Stimulated activated CD4-positive, alpha-beta T cell treated with anti-CD3 and anti-CD28 coated beads, Interleukin-2, amount 100 ng/mL, for 24 hours (primary cell): ENCODE measurements around the gene CLDN9.

Experiments
- DNase-seq, 2 donors: peaks; one replicate each; pipeline ENCODE4 v3.0.0-alpha.2; 2020

Gene CLDN9, protein sequence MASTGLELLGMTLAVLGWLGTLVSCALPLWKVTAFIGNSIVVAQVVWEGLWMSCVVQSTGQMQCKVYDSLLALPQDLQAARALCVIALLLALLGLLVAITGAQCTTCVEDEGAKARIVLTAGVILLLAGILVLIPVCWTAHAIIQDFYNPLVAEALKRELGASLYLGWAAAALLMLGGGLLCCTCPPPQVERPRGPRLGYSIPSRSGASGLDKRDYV

DNA sequence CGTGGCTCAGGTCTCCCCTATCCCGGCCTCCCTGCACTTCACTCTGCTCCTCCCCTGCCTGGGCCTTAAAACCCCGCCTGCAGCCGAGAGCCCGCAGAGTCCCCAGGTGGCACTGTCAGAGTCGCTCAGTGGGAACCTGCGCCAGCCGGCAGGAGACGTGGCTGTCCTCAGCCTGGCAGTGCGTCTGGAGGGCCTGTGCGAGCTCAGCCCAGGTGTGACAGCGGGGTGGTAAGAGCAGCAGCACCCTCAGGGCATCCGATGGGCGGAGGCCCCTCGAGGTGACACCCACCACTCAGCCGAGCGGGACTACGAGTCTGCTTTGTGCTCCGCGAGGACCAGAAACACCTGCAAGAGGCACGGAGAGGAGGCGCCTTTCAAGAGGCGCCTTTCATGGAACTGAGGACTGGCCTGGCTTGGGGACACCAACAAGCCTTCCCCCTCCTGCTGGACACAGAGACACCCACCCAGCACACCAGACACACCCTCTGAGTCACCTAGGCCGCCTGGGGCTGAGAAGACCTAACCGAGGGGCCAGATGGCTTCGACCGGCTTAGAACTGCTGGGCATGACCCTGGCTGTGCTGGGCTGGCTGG lies at the start of gene CLDN9:
Gene CLDN9, plus strand, starts transcription at position 96 of the 593 bp plus-strand sequence. Its CDS starts 440 bp downstream, at position 536.
- no peak for DNase-seq

DNA sequence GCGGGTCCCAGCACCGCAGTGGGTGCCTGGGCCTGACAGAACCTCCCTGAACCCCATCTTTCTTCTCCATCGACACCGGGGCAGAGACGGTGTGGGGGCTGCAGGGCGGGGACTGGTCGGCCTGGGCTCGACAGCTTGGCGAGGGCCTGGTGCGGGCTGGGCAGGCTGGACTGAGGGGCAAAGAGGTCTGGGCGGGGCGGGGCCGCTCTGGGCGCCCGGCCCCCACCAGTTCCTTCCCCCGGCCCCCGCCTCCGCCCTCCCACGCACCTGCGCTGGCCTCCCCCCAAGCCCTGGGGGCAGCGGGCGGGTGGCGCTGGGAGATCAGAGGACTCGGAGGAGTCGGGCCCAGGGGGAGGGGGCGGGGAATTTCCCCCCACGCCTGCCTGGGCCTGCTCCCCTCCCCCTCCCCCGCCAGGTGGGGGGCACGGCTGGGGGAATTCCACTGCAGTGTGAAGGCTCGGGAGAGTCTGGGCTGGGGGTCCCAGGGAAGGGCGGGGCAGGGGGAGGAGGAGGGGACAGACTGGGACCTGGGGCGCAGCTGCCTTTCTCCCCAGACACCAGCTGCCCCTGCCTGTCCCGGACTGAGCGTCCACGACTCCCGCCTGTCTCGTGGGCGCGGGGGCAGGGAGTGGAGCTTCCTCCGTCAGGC lies 49.5 kb upstream of the CLDN9 start:
- peak in 1 of 2 donors; percentile 23 for DNase-seq

DNA sequence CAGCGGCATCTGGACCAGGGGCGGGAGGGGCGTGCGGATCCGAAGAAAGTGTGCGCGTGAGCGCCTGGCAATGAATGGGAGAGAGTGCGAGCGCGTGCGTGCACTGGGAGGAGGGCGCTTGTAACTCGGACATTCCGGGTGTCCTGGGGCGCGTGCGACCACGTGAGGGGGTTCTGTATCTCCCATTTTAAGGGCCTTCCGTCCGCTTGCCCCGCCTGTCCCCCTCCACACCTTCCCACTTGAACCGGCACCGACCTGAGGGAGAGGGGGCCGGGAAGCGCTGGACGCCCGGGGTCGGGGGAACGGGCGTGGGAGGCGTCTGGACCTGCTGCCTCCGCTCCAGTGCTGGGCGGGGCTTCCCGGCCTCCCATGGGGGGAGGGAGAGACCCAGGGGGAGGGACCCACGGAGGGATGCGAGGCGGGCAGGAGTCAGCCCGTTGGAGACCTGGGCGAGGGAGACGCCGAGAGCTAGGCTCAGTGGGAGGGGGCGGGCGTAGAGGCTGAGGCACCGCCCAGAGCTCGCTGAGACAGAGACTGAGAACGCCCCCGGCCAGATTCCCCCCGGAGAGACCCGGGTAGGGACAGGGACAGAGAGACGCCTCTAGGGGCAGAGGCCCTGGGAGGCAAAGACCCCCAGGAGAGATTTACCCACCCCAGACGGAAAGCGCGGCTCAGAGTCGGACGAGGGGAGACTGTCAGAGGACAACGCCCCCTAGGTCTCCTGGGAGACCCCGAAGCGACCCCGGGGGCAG lies 48.8 kb upstream of the CLDN9 start, which contains the start of gene KREMEN2:
Gene KREMEN2, plus strand, starts transcription at position 553 of the 752 bp plus-strand sequence. CDS start 246 bp downstream, outside the sequence.
- peak; percentile 51 to 61 for DNase-seq

DNA sequence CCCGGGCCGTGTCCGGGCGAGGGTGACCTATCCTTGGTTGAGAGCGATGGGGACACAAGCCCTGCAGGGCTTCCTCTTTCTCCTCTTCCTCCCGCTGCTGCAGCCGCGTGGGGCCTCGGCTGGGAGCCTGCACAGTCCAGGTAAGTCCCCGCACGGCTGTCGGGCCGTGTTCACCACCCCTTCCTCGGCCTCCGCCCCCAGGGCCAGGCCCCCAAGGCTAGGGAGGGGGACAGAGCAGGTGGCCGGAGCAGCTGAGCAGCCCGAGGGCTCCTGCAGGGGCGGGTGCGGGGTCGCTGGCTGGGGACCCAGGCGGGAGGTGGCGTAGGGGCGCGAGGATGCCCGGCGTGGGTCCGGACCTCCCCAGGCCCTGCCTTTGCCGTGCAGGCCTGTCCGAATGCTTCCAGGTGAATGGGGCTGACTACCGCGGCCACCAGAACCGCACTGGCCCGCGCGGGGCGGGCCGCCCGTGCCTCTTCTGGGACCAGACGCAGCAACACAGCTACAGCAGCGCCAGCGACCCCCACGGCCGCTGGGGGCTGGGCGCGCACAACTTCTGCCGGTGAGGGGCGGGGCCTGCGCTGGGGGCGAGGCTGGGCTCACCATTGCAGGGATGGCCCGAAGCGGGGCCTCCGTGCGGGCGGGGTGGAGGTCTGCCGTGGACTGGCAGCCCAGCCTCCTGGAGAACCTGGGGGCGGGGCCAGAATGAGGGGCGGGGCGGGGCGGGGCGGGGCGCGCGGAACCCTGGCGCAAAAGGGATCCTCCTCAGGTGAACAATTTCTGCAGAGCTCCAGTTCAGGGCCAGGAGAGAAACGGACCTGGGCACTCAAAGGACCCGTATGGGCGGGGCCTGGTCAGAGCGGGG lies 48.0 kb upstream of the CLDN9 start:
- DNase-seq = peak; percentile 62 to 75

DNA sequence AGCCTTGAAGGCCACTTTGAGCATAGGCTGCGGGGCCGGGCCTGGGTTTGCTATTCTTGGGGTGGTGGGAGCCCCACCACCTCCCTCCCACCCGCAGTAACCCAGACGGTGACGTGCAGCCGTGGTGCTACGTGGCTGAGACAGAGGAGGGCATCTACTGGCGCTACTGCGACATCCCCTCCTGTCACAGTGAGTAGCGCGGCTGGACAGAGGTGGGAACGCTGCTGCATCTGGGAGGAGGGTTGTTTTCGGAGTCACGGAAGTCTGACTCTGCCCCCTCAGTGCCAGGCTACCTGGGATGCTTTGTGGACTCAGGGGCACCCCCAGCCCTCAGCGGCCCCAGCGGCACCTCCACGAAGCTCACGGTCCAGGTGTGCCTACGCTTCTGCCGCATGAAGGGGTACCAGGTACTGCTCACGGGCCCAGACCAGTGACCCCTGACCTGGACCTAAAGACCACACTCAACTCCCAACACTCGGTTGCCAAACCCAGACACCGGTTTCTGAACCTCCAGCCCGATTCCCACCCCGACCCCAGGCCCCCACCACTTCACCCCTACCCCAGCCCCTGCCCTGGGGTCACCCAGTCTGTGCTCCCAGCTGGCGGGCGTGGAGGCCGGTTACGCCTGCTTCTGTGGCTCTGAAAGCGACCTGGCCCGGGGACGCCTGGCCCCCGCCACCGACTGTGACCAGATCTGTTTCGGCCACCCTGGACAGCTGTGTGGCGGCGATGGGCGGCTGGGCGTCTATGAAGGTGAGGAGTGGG lies 46.5 kb upstream of the CLDN9 start:
- no peak for DNase-seq

DNA sequence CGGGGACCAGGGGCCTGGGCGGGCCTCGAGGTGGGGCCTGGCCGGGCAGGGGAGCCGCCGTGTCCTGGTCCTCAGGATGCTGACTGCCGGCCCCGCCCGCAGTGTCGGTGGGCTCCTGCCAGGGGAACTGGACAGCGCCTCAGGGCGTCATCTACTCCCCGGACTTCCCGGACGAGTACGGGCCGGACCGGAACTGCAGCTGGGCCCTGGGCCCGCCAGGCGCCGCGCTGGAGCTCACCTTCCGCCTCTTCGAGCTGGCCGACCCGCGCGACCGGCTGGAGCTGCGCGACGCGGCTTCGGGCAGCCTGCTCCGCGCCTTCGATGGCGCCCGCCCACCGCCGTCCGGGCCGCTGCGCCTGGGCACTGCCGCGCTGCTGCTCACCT lies 45.9 kb upstream of the CLDN9 start:
- DNase-seq = no peak

DNA sequence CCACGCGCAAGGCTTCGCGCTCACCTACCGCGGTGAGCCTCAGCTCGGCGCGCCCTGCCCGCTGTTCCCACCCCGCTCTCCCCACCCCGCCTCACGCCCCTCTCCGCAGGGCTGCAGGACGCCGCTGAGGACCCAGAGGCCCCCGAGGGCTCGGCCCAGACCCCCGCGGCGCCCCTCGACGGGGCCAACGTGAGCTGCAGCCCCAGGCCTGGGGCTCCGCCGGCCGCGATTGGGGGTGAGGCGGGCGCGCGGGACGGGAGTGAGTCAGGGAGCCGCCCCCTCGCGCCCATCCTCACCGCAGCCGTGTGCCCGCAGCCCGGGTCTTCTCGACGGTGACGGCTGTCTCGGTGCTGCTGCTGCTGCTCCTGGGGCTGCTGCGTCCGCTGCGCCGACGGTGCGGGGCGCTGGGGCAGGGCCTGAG lies 45.5 kb upstream of the CLDN9 start:
- DNase-seq = no peak

DNA sequence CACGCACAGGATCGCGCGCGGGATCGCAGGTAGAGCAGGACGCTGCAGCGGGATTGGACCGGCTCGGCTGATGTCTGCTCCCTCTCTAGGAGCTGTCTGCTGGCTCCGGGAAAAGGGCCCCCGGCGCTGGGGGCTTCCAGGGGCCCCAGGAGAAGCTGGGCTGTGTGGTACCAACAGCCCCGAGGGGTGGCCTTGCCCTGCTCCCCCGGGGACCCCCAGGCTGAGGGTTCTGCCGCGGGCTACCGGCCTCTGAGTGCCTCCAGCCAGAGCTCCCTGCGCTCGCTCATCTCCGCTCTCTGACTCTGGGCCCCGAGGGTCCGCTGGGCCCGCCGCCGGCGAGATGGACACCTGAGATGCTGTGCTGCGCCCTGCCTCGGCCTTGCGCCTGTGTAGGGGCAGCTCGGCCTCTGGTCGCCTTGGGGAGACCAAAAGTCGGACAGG lies 45.0 kb upstream of the CLDN9 start:
- DNase-seq = no peak

DNA sequence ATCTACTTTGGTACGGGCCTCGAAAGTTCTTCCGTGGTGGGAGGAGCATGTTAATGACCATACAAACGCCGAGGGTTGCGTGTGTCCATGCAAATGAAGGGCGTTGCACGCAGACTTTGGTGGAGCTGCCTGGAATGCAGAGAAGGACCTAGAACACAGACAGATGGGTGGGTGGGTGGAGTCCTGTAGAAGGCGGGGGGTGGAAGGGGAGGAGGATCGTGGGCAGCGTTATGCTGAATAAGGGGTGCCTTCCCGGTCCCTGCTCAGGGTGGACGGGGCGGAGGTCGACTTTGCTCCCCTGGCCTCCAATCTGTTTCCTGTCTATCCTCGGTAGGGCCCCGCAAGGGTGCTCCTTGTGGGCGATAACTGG lies 44.4 kb upstream of the CLDN9 start:
- DNase-seq = no peak

DNA sequence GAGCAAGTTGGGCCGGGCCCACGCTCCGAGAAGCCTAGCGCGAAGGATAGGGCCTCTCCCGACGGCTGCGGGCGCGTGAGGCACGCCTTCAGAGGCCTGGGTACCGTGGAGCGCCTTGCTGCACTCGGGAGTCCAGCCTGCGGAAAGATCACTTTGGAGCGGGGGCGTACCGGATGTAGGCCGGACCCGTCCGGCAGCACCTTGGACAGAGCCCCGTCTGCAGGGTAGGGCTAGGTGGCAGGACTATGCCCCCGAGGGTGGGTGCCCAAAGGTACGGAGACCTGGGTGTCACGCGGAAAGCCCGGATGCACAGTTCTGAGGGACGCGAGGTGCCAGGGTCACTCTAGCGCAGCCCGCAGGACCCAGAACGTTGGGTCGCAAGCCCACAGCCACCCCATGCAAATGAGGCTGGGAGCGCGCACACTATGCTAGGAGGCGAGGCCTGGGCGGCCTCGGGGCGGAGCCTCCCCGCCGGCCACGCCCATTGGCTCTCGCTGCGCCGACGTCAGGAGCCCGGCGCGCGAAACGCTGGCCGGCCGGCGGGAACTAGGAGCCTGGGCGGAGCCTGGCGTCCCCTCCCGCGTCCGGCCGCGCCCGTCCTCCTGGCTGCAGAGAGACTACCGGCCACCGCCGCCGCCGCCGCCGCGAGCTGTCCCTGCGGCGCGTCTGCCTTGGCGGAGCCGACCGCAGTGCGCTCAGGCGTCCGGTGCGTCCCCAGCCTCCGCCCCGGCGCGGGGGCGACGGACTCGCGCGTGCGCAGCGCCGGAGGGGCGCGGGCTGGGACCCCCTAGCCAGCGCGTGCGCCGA lies 43.8 kb upstream of the CLDN9 start, which contains the start of gene PAQR4:
Gene PAQR4, plus strand, starts transcription at position 611 of the 807 bp plus-strand sequence. CDS start 327 bp downstream, outside the sequence.
- DNase-seq = peak; percentile 77 to 89

DNA sequence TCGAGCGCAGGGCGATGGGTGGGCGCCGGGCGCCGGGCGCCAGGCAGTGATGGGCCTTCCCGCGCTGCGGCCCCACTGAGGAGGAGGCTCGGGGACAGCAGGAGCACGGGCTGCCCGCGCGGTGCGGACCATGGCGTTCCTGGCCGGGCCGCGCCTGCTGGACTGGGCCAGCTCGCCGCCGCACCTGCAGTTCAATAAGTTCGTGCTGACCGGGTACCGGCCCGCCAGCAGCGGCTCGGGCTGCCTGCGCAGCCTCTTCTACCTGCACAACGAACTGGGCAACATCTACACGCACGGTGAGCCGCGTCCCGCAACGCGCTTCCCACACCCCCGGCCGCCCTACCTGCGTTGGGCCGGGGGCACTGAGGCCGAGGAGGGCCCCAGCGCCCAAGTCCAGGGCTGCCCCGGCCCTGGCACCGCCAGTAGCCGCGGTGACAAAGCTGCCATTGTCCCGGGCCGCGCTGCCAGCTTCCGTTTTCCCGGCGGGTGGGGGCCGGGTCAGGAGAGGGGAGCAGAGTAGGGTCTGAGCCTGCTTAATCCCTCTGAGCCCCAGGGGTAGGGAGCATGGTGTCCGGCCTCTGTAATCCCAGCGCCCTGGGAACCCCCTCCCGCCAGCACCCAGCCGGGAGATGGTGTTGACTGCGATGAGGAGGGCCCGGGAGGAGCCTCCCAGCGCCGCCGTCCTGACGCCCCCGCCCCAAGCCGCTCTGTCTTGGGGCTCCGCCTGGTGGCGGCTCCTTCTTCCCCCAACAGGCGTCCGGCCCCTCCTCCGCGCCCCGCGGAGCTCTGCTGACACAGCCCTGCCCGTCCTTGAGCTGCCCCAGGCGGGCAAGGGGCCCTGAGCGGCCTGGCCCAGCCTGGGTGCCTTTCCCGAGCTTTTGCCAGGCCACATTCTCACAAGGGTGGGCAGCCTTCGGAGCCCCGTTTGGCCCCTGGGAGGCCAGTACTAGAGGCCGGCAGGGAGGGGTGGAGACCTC lies 42.9 kb upstream of the CLDN9 start:
- DNase-seq = peak; percentile 81 to 88

DNA sequence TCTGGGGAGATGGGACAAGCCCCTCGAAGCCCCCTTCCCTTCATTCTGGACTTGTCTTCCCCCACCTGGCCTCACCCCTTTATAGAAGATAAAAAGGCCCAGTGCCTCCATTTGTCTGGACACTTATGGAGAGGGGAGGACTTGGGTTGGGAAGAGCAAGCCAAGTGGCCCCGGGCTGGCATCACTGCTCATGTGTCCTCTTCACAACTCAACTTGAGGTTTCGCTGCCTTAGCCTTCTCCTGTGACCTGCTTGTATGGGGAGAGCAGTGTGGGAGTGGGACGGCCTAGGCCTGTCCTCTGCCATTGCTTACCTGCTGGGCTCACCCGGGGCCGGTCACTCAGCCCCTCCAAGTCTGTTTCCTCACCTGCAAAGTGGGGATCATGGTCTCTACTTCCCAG lies 42.2 kb upstream of the CLDN9 start:
- no peak for DNase-seq

DNA sequence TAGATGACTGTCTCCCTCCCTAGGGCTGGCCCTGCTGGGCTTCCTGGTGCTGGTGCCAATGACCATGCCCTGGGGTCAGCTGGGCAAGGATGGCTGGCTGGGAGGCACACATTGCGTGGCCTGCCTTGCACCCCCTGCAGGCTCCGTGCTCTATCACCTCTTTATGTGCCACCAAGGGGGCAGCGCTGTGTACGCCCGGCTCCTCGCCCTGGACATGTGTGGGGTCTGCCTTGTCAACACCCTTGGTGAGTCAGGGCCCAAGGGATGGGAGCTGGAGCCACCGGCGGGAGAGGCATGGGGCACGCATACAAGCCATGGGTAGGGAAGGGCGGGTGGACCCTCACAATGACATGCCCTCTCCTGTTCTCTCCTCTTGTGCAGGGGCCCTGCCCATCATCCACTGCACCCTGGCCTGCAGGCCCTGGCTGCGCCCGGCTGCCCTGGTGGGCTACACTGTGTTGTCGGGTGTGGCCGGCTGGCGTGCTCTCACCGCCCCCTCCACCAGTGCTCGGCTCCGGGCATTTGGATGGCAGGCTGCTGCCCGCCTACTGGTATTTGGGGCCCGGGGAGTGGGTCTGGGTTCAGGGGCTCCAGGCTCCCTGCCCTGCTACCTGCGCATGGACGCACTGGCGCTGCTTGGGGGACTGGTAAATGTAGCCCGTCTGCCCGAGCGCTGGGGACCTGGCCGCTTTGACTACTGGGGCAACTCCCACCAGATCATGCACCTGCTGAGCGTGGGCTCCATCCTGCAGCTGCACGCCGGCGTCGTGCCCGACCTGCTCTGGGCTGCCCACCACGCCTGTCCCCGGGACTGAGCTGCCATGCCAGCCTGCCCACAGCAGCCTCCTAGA lies 41.4 kb upstream of the CLDN9 start:
- no peak for DNase-seq

DNA sequence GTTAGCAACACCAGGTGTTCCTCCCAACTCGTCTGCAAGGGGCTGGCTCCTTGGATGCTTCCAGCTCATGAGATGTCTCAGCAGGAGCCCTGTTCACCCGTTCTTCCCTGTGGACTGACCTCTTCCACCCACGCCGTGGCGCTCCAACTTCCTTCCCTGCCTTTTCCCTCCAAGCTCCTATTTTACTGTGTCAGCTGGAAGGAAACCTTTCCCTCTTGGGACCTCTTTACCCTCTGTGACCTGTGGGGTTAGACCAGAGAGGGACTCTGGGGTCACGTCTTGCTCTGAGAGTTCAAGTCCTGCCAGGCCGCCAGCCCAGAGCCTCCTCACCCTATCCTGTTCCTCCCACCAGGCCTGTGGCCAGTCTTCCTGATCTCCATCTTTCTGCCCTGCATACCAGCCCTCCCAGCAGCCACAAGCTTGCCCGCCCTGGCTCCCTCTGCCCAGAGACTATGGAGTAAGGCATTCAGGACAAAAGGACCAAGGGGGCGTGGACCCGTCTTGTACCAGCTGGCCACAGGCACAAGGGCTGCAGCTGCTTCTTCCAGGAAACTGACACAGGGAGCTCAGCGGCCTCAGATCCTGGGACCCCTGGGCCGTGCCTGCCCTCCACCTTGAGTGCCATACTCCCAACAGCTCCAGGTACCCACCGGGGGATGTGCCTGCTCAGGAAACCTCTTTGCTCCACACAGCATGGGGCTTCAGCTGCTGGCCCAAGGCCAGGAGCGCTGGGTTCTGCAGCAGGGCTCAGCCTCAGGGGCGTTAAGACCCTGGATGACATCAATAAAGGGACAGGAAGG lies 40.5 kb upstream of the CLDN9 start:
- no peak for DNase-seq

DNA sequence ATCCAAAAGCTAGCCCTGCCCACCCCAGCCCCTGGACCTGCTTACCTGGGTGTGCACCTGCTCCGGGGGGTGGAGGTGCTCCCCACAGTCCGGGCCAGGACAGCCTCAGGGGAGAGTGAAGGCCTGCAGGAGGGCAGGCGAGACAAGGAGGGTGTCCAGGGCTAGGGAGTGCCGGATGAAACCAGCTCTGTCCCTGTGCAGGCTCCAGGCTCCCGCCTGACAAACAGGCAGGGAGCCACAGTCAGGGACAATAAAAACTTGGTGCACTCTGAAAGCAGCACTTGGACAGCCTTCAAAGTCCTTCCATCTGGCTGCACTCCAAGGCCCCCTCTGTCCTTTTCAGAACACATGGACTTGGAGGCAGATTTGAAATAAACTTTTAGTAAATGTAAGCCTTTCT lies 39.6 kb upstream of the CLDN9 start:
- no peak for DNase-seq

DNA sequence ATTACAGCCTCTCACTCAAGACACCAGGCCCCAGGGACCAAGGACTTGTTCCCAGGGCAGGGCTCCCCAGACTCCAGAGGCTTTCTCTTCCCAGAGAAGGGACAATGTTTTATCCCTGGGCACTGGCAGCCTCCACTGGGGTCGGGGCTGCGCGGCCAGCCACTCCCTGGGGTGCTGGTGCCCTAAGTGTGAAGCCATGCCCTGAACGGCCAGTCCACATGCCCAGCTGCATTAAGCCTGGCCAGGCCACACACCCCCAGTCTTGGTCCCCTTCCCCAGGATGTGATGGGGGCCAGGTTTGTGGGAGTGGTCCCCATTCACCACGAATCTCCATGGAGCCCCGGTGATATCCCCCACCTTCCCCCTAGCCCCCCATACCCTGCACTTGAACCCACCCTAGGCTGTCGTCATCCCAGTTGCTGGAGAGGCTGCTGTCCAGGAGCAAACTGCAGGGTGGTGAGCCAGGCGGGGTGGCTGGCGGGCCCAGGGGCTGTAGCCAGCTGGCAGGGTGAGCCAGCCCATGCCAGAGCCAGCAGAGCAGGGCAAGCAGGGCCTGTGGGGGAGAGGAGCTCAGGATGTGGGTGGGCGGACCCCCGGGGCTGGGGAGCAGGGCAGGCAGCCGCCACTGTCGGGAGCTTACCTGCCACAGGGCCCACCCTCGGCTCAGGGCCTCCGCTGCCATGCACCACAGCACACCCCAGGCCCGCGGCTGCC lies 39.0 kb upstream of the CLDN9 start:
- no peak for DNase-seq
